GM19455 (cell line): ENCODE measurements around the gene PLXND1.

Experiments
- ATAC-seq: cut with Tn5 transposase; IDR thresholded peaks from one replicate; pipeline ENCODE4 v1.9.1; 2021; ENCODE audit not compliant: unreplicated experiment

Gene PLXND1

GRCh38 chr3:129602309-129602708, 4.2 kb downstream of the PLXND1 start:
- ATAC-seq: no peak

DNA sequence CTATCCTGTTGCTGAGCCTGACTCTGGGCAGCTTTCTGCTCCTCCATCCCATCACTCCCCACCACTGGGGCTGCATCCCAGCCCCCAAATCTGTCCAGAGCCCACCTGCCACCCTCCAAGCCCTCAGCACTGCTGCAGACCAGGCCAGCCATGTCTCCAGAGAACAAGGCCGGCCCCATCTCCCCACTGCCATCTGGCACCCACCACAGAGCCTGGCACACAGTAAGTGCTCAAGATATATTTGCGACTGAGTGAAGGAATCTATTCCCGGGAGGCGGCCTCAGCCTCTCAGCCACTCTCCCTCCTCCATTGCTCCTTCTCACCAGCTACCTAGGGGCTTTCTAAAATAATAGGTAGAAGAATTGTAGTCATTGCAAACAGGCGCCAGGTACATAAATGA, 4.8 kb downstream of the PLXND1 start:
- ATAC-seq: no peak

- no peak for ATAC-seq
These were observed 6.1 kb downstream of the PLXND1 start for GRCh38 chr3:129600348-129600747.

- no peak for ATAC-seq
These were observed 6.9 kb downstream of the PLXND1 start for GRCh38 chr3:129599607-129600006.

DNA sequence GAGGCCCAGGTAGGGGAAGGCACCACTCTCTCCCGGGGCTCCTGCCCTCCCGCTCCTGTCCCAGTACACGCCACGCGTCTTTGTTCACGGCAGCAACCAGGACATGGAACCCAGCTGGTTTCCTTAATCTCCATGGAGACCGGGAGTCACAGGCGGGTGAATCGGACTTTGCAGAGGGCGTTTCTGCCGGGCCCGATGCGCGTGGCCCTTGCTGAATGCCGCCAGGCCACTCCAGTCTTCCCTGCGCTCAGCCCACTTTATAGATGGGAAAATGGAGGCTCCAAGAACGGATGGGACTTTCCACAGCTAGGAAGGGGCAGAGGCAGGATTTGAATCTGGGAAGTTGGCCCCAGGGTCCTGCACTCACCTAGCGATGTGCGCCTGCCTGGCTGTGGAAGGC, 7.4 kb downstream of the PLXND1 start:
- ATAC-seq: no peak

DNA sequence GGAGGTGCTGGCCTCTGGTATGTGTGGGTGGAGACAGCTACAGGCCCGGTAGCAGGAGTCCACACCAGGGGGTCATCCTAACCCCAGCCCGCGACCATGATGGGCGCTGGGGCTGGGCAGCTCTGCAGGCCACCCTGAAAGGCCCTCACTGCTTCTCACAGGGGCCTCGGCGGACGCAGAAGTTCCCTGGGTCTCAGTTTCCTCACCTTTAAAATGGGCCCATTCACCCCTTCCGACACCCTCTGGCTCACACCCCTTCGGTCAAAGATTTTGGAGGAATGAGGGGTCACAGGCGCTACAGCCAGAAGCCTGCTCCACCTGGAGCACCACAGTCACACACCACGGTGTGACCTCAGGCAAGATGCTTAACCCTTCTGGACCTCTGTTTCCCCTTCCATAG, 8.0 kb downstream of the PLXND1 start:
- ATAC-seq: no peak

DNA sequence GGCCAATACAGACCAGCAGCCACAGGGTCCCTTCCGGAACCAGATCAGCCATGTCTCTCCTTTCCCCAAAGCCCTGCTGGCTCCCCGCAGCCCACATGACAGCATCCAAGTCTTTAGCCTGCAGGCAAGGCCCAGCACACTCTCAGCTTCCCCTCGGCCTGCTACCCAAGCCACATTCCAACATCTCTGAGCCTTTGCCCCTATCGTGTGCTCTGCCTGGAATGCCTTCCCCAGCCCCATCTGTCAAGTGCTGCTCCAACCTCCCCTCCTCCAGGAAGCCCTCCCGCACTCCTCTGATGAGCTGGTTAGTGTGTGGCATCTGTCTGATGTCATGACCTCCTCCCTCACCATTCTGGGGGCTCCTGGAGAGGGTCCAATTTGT, 8.5 kb downstream of the PLXND1 start:
- no peak for ATAC-seq

GRCh38 chr3:129597087-129597999, 9.1 kb downstream of the PLXND1 start:
- ATAC-seq: no peak

GRCh38 chr3:129596194-129597086, 10.0 kb downstream of the PLXND1 start:
- ATAC-seq: no peak

DNA sequence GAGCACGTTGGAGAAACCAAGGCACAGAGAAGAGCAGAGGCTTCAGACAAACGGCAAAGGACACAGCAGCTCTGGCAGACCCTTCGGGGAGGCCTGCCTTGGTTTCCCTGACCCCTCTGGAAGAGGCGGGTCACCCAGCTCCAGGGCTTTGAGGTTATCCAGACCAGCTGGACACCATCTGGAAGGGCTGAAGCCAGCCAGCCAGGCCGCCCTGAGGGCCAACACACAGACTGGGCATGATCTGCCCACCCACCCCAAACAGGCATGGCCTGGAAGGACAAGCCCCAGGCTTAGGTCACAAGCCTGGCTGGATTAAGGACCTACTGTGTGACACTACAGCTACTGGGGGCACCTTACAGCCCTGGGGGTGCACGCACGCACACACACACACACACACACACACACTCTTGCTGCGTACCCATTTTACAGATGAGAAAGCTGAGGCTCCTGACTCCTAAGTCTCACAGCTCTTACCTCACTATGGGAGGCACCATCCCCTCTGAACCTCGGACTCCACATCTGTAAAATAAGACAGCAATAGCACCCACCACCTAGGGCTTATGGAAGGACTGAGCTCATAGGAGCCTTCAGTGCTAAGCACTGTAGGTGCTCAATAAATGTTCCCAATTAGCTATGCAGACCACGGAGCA, 10.8 kb downstream of the PLXND1 start:
- ATAC-seq: no peak

- ATAC-seq: no peak
These were observed 11.5 kb downstream of the PLXND1 start for GRCh38 chr3:129594907-129595390.

DNA sequence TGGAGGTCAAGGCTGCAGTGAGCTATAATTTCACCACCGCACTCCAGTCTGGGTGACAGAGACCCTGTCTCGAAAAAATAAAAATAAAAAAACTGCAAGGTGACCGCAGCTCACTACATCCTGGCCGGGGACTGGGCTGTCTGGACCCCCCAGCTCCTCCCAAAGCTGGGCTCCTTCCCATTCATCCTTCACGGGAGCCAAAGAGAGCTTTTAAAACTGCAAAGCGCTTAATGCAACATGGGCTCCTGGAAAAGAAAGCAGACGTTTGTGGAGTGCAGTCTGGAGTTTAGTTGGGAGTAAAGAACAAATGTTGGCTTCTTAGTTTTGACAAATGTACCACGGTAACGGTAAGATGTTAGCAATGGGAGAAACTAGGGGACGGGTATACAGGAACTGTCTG, 12.1 kb downstream of the PLXND1 start:
- no peak for ATAC-seq

DNA sequence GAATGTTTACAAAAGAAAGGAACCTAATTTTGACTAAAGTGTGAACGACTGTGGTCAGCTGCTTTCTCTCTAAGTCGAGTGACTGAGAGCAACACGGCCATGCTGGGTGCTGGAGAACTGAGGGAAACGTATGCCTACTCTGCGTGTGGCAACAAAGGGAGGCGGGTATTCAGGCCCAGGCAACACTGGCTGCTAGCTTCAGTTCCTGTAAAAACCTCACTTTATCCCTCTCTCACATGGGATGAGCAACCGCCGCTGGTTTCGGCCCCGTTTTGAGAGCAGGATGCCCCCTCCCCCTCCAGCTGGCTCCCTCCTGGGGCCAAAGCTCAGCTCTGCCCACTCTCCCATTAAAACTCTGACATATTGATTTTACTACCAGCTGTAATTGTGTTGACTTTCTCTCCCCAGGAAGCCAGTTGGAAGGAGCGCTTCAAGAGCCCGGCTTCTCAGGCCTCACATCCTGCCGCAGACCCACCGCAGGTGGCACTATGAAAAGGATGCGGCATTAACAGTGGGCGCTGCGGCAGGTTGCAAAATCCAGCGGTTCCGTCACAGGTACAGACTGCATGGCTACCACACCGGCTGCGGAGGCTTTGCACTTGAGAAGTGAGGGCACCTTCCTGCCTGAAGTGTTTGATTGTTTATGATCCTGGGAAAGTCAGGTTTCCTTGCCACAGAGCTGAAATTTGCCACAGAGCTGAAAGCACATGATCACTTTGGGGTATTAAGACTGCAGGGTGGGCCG, 12.7 kb downstream of the PLXND1 start:
- ATAC-seq: no peak

DNA sequence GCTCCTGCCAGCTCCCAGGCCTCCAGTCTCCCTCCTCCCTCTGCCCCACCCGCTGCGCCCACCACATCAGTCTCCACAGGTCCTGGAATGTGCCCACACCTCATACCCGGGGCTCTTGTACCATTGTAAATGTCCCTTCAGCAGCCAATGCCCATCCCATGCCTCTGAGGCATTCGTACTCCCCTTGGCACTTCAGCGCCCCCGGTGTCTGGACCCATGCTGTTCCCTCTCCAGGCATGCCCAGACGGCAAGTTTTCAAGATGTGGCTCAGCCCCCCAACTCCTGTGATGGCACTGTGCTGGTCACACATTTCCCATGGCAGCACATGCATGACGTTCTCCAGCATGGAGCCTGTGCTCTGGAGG, 13.3 kb downstream of the PLXND1 start:
- ATAC-seq: no peak

- no peak for ATAC-seq
These were observed 13.9 kb downstream of the PLXND1 start for GRCh38 chr3:129592381-129593131.

GRCh38 chr3:129591932-129592331, 14.5 kb downstream of the PLXND1 start:
- no peak for ATAC-seq

DNA sequence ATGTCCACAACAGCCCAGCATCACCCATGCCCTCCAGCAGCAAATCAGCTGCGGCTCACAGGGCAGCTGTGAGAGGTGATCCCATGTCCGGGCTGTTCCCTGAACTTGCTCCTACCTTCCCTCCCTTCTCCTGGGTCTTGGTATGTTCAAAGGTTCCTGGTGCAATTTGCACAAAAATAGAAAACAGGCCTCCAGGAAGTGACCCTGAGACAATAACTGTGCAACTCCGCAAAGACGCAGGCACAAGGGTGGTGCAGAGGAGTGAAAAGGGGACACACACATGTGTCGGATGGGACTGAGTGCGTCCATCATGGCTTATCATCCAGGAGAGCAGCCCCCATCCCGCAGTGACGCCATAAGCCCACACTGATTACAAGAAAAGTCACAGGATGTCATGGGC, 16.3 kb downstream of the PLXND1 start:
- no peak for ATAC-seq

GRCh38 chr3:129587566-129588210, 18.8 kb downstream of the PLXND1 start:
- ATAC-seq: no peak

DNA sequence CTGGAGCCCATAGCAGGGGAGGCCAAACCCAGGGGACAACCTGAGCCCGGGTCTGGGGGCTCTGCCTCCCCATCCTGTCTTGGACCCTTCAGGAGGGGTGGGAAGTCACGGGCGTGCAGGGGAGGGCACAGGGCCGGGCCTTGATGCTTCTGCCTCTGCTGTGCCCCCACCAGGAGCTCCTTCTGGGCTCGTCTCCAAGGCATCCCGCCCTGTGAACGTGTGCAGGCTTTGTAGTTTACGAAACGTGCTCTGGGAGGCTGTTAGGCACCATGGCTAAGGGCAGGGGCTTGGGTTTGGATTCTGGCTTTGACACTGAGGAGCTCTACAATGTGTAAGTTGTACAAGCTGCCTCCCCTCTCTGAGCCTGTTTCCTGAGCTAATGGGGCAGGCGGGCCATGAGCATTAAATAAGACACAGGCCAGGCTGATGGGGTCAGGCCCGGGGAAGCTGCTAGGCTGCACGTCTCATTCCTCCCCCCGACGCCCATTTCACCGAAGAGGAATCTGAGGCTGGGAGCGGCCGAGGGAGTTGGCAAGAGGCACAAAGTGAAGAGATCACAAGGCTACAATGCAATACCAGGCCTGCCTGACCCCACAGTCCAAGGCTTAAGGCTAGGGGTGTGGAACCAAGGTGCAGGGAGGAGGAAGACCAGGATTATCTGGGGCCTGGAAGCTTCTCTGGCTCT, 19.6 kb downstream of the PLXND1 start:
- ATAC-seq: no peak
